ENCODE results near the gene AMIGO3. TPM values are rescaled to one million over a fixed set of nuclear protein-coding genes. Genes with fewer than 3 reads are reported as not detected.

Gene AMIGO3
- total RNA-seq, 4 donors from 2014 or later, result 0.27 to 0.31 TPM; not detected in 2

DNA sequence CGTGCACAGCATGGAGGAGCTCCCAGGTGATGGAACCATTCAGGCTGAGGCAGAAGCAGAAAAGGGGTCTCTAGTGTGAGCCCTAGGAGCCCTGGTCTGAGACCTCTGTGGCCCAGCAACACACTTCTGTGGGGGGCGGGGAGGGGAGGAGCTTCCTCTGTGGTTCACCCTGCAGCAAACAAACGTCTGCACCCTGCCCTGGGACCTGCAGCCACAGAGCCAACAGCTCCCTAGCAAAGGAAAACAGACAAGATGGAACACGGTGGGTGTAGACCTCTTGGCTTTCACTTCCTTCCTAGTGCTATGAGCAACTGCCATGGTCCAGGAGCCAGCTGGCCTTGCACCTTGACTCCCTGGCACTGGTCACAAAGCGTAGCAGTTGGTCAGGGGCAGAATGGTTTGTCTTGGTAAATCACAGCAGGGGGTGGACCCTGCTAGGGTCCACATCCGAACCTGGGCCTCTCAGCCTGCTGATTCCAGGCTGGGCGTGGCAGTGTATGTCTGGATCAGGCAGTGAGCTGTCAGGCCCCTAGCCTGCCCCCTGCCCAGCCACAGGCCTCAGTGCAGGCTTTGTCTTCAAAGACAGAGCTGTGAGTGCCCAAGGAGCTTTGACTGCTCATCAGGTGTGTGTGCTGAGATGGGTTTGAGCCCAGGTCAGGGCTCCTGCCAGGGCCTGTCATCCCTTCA, 6.7 kb downstream of the AMIGO3 start:
- peaks cover 0 to 73% of the 10 kb centered on the region in 2 donors for H3K36me3 ChIP-seq

DNA sequence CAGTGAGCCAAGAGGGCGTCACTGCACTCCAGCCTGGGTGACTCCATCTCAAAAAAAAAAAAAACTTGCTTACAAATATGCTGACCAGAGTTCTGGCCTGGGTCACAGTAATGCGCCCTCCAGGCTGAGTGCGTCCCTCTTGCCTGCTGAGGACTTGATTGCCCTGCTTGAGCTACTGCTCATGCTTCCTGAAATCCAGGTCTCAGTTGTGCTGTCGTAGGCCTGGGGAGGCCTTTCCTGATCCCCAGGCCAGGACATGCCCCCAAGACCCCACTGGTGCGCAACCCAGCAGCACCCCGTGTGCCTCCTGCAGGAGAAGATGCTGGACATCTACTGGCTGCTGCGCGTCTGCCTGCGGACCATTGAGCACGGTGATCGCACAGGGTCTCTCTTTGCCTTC, 7.3 kb downstream of the AMIGO3 start:
- no peak for TF ChIP-seq EP300 (IDR thresholded peaks at IDR 0.05)
- TF ChIP-seq, protein P1, sequence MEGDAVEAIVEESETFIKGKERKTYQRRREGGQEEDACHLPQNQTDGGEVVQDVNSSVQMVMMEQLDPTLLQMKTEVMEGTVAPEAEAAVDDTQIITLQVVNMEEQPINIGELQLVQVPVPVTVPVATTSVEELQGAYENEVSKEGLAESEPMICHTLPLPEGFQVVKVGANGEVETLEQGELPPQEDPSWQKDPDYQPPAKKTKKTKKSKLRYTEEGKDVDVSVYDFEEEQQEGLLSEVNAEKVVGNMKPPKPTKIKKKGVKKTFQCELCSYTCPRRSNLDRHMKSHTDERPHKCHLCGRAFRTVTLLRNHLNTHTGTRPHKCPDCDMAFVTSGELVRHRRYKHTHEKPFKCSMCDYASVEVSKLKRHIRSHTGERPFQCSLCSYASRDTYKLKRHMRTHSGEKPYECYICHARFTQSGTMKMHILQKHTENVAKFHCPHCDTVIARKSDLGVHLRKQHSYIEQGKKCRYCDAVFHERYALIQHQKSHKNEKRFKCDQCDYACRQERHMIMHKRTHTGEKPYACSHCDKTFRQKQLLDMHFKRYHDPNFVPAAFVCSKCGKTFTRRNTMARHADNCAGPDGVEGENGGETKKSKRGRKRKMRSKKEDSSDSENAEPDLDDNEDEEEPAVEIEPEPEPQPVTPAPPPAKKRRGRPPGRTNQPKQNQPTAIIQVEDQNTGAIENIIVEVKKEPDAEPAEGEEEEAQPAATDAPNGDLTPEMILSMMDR (IDR thresholded peaks at IDR 0.05), result no peak
- no peak for TF ChIP-seq POLR2A (IDR thresholded peaks at IDR 0.05)
- no peak for TF ChIP-seq POLR2AphosphoS5 (IDR thresholded peaks at IDR 0.05)
- ATAC-seq, result no peak
- H3K4me1 ChIP-seq, result no peaks in the 10 kb centered on the region
- peaks cover 0 to 79% of the 10 kb centered on the region in 2 donors for H3K36me3 ChIP-seq
- H3K9me3 ChIP-seq, result no peaks in the 10 kb centered on the region
- no peak overlapping the region for H3K27ac ChIP-seq
- H3K4me3 ChIP-seq, result no peak overlapping the region
- H3K27me3 ChIP-seq, result no peaks in the 10 kb centered on the region
- 87 to 90% methylated on average over 5 to 7 of the region's 11 CpGs for WGBS, 2 donors (ENCODE audit: low coverage in 1 of 2)

More for the DNA sequence above, 6.7 kb downstream of the AMIGO3 start:
- H3K27ac ChIP-seq, result no peak overlapping the region
- H3K4me1 ChIP-seq, result no peaks in the 10 kb centered on the region
- ATAC-seq, result no peak
- H3K9me3 ChIP-seq, result no peaks in the 10 kb centered on the region
- no peak overlapping the region for H3K4me3 ChIP-seq
- no peaks in the 10 kb centered on the region for H3K27me3 ChIP-seq
- 20 to 60% methylated on average over 1 of the region's 7 CpGs for WGBS, 2 donors (ENCODE audit: low coverage in 1 of 2)
- TF ChIP-seq, protein P1 (IDR thresholded peaks at IDR 0.05), result no peak
- TF ChIP-seq EP300 (IDR thresholded peaks at IDR 0.05) (no peak), POLR2A (IDR thresholded peaks at IDR 0.05) (no peak), POLR2AphosphoS5 (IDR thresholded peaks at IDR 0.05) (no peak)

DNA sequence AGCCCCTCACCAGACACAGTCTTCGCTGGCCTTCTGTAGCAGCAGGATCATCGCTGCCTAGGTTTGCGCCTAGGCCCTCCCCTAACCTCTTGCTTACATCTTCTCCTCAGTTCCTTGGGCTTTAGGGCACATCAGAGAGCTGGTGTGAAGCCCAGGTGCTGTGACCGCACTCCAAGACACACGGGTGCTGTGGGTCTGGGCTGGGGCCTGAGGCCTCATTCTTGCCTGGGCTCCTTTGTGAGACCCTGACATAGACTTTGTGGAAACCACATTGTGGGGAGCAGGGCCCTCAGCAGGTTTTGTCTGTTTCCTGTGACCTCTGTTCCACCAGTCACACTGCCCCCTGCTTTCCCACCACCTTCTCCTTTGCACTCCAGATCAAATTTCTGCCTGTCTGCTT, 8.0 kb downstream of the AMIGO3 start:
- no peak for TF ChIP-seq EP300 (IDR thresholded peaks at IDR 0.05)
- TF ChIP-seq, protein P1 (IDR thresholded peaks at IDR 0.05), result no peak
- no peak for TF ChIP-seq POLR2A (IDR thresholded peaks at IDR 0.05)
- no peak for TF ChIP-seq POLR2AphosphoS5 (IDR thresholded peaks at IDR 0.05)

GRCh38 chr3:49709852-49710251, 9.6 kb downstream of the AMIGO3 start:
- H3K27me3 ChIP-seq, result no peaks in the 10 kb centered on the region
- TF ChIP-seq POLR2A (IDR thresholded peaks at IDR 0.05) (no peak), POLR2AphosphoS5 (IDR thresholded peaks at IDR 0.05) (no peak), EP300 (IDR thresholded peaks at IDR 0.05) (no peak)
- TF ChIP-seq, protein P1 (IDR thresholded peaks at IDR 0.05), result no peak
- peaks cover 0 to 81% of the 10 kb centered on the region in 2 donors for H3K36me3 ChIP-seq
- H3K4me3 ChIP-seq, result no peak overlapping the region
- 94 to 98% methylated on average over 7 to 8 of the region's 8 CpGs for WGBS, 2 donors (ENCODE audit: low coverage in 1 of 2)
- H3K4me1 ChIP-seq, result no peaks in the 10 kb centered on the region
- no peak for ATAC-seq
- no peak overlapping the region for H3K27ac ChIP-seq
- no peaks in the 10 kb centered on the region for H3K9me3 ChIP-seq

More for the DNA sequence above, 8.0 kb downstream of the AMIGO3 start:
- H3K9me3 ChIP-seq, result no peaks in the 10 kb centered on the region
- H3K27me3 ChIP-seq, result no peaks in the 10 kb centered on the region
- WGBS, 2 donors (ENCODE audit: low coverage in 1 of 2), result 100% methylated on average over 2 of the region's 5 CpGs; no CpG with 5 or more reads in 1 of the 2 donors
- no peak for ATAC-seq
- H3K4me1 ChIP-seq, result no peaks in the 10 kb centered on the region
- no peak overlapping the region for H3K4me3 ChIP-seq
- H3K36me3 ChIP-seq, result peaks cover 0 to 81% of the 10 kb centered on the region in 2 donors
- H3K27ac ChIP-seq, result no peak overlapping the region

GRCh38 chr3:49707113-49707480, 12.4 kb downstream of the AMIGO3 start:
- Histone ChIP-seq H3K4me1 (peaks cover 0 to 6% (median 0%) of the 10 kb centered on the region in 3 donors), H3K9me3 (no peaks in the 10 kb centered on the region), H3K4me3 (no peak overlapping the region), H3K36me3 (peaks cover 0 to 81% of the 10 kb centered on the region in 2 donors), H3K27me3 (no peaks in the 10 kb centered on the region), H3K27ac (no peak overlapping the region)
- WGBS, 2 donors (ENCODE audit: low coverage in 1 of 2), result 59% methylated on average over 4 of the region's 4 CpGs; no CpG with 5 or more reads in 1 of the 2 donors
- TF ChIP-seq EP300 (IDR thresholded peaks at IDR 0.05), result no peak
- TF ChIP-seq, protein P1 (IDR thresholded peaks at IDR 0.05), result no peak
- TF ChIP-seq POLR2AphosphoS5 (IDR thresholded peaks at IDR 0.05), result no peak
- no peak for TF ChIP-seq POLR2A (IDR thresholded peaks at IDR 0.05)
- no peak for ATAC-seq

All from gastroesophageal sphincter (tissue), 4 donors.